ENCODE measurements around the gene ABCA12. TPM values are rescaled to one million over a fixed set of nuclear protein-coding genes. Genes with fewer than 3 reads are reported as not detected.

The ABCA12 gene
- total RNA-seq, 8 experiments from 2014 or later = 0.04 to 0.92 (median 0.10) TPM

Other genes starting within 250 kb of the ABCA12 start
- 100 to 1,000 TPM in 2 of 8 experiments, 10 to 100 TPM in 6; 15.4 to 241 (median 74.6) TPM for gene ATIC, start 173.4 kb upstream of the ABCA12 start, total RNA-seq

All from motor neuron (in vitro differentiated cells).